ENCODE data around the gene ARID1B.

DNA sequence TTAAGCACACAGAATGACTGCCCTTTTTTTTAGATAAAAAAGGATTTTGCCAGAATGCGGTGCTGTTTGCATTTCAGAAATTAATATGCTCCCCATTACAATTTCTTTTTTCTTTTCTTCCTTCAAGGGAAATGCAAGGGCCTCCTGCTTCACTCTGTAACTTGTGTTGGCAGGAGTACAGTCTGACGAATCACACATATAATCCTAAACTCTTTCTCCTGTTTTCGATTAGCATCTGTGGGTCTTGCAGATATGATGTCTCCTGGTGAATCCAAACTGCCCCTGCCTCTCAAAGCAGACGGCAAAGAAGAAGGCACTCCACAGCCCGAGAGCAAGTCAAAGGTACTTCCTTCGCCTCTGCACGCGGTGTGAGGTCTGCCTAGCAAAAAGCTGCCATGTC, 396.6 kb downstream of the ARID1B start:
- TF ChIP-seq, protein P1, sequence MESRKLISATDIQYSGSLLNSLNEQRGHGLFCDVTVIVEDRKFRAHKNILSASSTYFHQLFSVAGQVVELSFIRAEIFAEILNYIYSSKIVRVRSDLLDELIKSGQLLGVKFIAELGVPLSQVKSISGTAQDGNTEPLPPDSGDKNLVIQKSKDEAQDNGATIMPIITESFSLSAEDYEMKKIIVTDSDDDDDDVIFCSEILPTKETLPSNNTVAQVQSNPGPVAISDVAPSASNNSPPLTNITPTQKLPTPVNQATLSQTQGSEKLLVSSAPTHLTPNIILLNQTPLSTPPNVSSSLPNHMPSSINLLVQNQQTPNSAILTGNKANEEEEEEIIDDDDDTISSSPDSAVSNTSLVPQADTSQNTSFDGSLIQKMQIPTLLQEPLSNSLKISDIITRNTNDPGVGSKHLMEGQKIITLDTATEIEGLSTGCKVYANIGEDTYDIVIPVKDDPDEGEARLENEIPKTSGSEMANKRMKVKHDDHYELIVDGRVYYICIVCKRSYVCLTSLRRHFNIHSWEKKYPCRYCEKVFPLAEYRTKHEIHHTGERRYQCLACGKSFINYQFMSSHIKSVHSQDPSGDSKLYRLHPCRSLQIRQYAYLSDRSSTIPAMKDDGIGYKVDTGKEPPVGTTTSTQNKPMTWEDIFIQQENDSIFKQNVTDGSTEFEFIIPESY (IDR thresholded peaks at IDR 0.05): no peak
- TF ChIP-seq, protein P2, sequence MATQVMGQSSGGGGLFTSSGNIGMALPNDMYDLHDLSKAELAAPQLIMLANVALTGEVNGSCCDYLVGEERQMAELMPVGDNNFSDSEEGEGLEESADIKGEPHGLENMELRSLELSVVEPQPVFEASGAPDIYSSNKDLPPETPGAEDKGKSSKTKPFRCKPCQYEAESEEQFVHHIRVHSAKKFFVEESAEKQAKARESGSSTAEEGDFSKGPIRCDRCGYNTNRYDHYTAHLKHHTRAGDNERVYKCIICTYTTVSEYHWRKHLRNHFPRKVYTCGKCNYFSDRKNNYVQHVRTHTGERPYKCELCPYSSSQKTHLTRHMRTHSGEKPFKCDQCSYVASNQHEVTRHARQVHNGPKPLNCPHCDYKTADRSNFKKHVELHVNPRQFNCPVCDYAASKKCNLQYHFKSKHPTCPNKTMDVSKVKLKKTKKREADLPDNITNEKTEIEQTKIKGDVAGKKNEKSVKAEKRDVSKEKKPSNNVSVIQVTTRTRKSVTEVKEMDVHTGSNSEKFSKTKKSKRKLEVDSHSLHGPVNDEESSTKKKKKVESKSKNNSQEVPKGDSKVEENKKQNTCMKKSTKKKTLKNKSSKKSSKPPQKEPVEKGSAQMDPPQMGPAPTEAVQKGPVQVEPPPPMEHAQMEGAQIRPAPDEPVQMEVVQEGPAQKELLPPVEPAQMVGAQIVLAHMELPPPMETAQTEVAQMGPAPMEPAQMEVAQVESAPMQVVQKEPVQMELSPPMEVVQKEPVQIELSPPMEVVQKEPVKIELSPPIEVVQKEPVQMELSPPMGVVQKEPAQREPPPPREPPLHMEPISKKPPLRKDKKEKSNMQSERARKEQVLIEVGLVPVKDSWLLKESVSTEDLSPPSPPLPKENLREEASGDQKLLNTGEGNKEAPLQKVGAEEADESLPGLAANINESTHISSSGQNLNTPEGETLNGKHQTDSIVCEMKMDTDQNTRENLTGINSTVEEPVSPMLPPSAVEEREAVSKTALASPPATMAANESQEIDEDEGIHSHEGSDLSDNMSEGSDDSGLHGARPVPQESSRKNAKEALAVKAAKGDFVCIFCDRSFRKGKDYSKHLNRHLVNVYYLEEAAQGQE (IDR thresholded peaks at IDR 0.05): no peak
- no peak for TF ChIP-seq RXRA (IDR thresholded peaks at IDR 0.05)
- TF ChIP-seq YY1 (IDR thresholded peaks at IDR 0.05): no peak
- TF ChIP-seq, protein P3, sequence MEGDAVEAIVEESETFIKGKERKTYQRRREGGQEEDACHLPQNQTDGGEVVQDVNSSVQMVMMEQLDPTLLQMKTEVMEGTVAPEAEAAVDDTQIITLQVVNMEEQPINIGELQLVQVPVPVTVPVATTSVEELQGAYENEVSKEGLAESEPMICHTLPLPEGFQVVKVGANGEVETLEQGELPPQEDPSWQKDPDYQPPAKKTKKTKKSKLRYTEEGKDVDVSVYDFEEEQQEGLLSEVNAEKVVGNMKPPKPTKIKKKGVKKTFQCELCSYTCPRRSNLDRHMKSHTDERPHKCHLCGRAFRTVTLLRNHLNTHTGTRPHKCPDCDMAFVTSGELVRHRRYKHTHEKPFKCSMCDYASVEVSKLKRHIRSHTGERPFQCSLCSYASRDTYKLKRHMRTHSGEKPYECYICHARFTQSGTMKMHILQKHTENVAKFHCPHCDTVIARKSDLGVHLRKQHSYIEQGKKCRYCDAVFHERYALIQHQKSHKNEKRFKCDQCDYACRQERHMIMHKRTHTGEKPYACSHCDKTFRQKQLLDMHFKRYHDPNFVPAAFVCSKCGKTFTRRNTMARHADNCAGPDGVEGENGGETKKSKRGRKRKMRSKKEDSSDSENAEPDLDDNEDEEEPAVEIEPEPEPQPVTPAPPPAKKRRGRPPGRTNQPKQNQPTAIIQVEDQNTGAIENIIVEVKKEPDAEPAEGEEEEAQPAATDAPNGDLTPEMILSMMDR (IDR thresholded peaks at IDR 0.05; ENCODE audit: low read depth, low read length, missing input control): no peak

Measured in liver (tissue), 3 donors.